ENCODE measurements around the gene COASY.

DNA sequence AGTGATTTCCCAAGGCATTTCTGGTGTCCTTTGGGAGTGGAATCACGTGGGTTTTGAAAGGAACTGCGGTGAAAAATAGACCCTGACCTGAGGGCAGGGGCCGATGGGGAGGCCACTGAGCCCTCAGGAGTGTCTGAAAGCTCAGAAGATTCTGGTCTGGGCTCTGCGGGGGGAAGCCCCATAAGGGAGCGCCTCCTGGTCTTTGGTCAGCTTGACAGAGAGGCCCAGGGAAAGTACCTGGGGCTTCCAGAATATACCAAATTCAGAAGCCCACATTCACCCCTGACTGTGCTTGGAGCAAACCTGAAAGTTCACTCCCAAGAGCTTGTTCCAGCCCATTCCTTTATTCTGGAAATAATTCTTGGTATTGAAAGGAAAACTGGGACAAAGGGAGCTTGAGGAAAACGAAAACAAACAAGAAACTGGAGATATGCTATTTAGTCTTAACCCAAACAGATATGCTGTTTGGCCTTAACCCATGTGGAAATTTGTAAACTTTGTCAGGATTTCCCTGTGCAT is 49.2 kb upstream of the COASY start:
- no peak for TF ChIP-seq POLR2AphosphoS5 (IDR thresholded peaks at IDR 0.05)
- TF ChIP-seq, protein P1, sequence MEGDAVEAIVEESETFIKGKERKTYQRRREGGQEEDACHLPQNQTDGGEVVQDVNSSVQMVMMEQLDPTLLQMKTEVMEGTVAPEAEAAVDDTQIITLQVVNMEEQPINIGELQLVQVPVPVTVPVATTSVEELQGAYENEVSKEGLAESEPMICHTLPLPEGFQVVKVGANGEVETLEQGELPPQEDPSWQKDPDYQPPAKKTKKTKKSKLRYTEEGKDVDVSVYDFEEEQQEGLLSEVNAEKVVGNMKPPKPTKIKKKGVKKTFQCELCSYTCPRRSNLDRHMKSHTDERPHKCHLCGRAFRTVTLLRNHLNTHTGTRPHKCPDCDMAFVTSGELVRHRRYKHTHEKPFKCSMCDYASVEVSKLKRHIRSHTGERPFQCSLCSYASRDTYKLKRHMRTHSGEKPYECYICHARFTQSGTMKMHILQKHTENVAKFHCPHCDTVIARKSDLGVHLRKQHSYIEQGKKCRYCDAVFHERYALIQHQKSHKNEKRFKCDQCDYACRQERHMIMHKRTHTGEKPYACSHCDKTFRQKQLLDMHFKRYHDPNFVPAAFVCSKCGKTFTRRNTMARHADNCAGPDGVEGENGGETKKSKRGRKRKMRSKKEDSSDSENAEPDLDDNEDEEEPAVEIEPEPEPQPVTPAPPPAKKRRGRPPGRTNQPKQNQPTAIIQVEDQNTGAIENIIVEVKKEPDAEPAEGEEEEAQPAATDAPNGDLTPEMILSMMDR (IDR thresholded peaks at IDR 0.05), result no peak

Measured in transverse colon (tissue), 4 donors.